ENCODE results near the gene LRBA.

The LRBA gene

GRCh38 chr4:150680651-150681050, 334.4 kb downstream of the LRBA start:
- H3K27ac ChIP-seq (ENCODE audit: low read length) = no peak overlapping the region
- no peaks in the 10 kb centered on the region for H4K20me1 ChIP-seq (ENCODE audit: insufficient read depth, low read length)
- H3K9me3 ChIP-seq (ENCODE audit: insufficient read depth, low read length, severe bottlenecking) = no peaks in the 10 kb centered on the region
- H2AFZ ChIP-seq (ENCODE audit: low read depth, low read length) = no peak overlapping the region
- no peaks in the 10 kb centered on the region for H3K27me3 ChIP-seq (ENCODE audit: insufficient read depth, low read length, poor library complexity)
- TF ChIP-seq EZH2 (IDR thresholded peaks at IDR 0.05; ENCODE audit: borderline replicate concordance, low read depth, low read length, severe bottlenecking) (no peak), CTCF (IDR thresholded peaks at IDR 0.05; ENCODE audit: borderline replicate concordance, extremely low read depth, low read length, poor library complexity, severe bottlenecking) (no peak)
- DNase-seq (no peak), ATAC-seq (ENCODE audit: insufficient read depth, low read depth) (no peak)
- H3K79me2 ChIP-seq (ENCODE audit: insufficient read depth, low read length) = no peaks in the 10 kb centered on the region
- H3K4me2 ChIP-seq (ENCODE audit: insufficient read depth, low read length) = no peak overlapping the region
- H3K4me1 ChIP-seq (ENCODE audit: insufficient read depth, low read length) = no peaks in the 10 kb centered on the region
- H3K36me3 ChIP-seq (ENCODE audit: insufficient read depth, low read length) = no peaks in the 10 kb centered on the region
- no peak overlapping the region for H3K9ac ChIP-seq (ENCODE audit: low read depth, low read length)
- H3K4me3 ChIP-seq (ENCODE audit: low read depth in 1 of 2, low read length in 2 of 2) = no peak overlapping the region

- no peak for ATAC-seq (ENCODE audit: insufficient read depth, low read depth)
- H4K20me1 ChIP-seq (ENCODE audit: insufficient read depth, low read length) = no peaks in the 10 kb centered on the region
- TF ChIP-seq EZH2 (IDR thresholded peaks at IDR 0.05; ENCODE audit: borderline replicate concordance, low read depth, low read length, severe bottlenecking) (no peak), CTCF (IDR thresholded peaks at IDR 0.05; ENCODE audit: borderline replicate concordance, extremely low read depth, low read length, poor library complexity, severe bottlenecking) (no peak)
- DNase-seq = no peak
- H2AFZ ChIP-seq (ENCODE audit: low read depth, low read length) = no peak overlapping the region
- H3K4me2 ChIP-seq (ENCODE audit: insufficient read depth, low read length) = no peak overlapping the region
- no peaks in the 10 kb centered on the region for H3K79me2 ChIP-seq (ENCODE audit: insufficient read depth, low read length)
- no peaks in the 10 kb centered on the region for H3K27me3 ChIP-seq (ENCODE audit: insufficient read depth, low read length, poor library complexity)
- no peaks in the 10 kb centered on the region for H3K36me3 ChIP-seq (ENCODE audit: insufficient read depth, low read length)
- H3K4me1 ChIP-seq (ENCODE audit: insufficient read depth, low read length) = no peaks in the 10 kb centered on the region
- no peaks in the 10 kb centered on the region for H3K9me3 ChIP-seq (ENCODE audit: insufficient read depth, low read length, severe bottlenecking)
- no peak overlapping the region for H3K27ac ChIP-seq (ENCODE audit: low read length)
- H3K4me3 ChIP-seq (ENCODE audit: low read depth in 1 of 2, low read length in 2 of 2) = no peak overlapping the region
- no peak overlapping the region for H3K9ac ChIP-seq (ENCODE audit: low read depth, low read length)
Observed at GRCh38 chr4:150679765-150680343, 335.2 kb downstream of the LRBA start.

GRCh38 chr4:150679018-150679764, 335.9 kb downstream of the LRBA start:
- Histone ChIP-seq H3K79me2 (ENCODE audit: insufficient read depth, low read length) (no peaks in the 10 kb centered on the region), H3K4me2 (ENCODE audit: insufficient read depth, low read length) (no peak overlapping the region), H4K20me1 (ENCODE audit: insufficient read depth, low read length) (no peaks in the 10 kb centered on the region), H3K9me3 (ENCODE audit: insufficient read depth, low read length, severe bottlenecking) (no peaks in the 10 kb centered on the region), H3K4me3 (ENCODE audit: low read depth in 1 of 2, low read length in 2 of 2) (no peak overlapping the region), H3K27me3 (ENCODE audit: insufficient read depth, low read length, poor library complexity) (no peaks in the 10 kb centered on the region), H3K27ac (ENCODE audit: low read length) (no peak overlapping the region), H3K9ac (ENCODE audit: low read depth, low read length) (no peak overlapping the region), H2AFZ (ENCODE audit: low read depth, low read length) (no peak overlapping the region), H3K36me3 (ENCODE audit: insufficient read depth, low read length) (no peaks in the 10 kb centered on the region), H3K4me1 (ENCODE audit: insufficient read depth, low read length) (no peaks in the 10 kb centered on the region)
- DNase-seq = no peak
- ATAC-seq (ENCODE audit: insufficient read depth, low read depth) = no peak
- no peak for TF ChIP-seq CTCF (IDR thresholded peaks at IDR 0.05; ENCODE audit: borderline replicate concordance, extremely low read depth, low read length, poor library complexity, severe bottlenecking)
- no peak for TF ChIP-seq EZH2 (IDR thresholded peaks at IDR 0.05; ENCODE audit: borderline replicate concordance, low read depth, low read length, severe bottlenecking)
